ENCODE results near the gene SLC2A2. TPM values are rescaled to one million over a fixed set of nuclear protein-coding genes. Genes with fewer than 3 reads are reported as not detected.

SLC2A2 gene
- total and polyA plus RNA-seq, 2 experiments from 2014 or later: 40.8 to 123 TPM

DNA sequence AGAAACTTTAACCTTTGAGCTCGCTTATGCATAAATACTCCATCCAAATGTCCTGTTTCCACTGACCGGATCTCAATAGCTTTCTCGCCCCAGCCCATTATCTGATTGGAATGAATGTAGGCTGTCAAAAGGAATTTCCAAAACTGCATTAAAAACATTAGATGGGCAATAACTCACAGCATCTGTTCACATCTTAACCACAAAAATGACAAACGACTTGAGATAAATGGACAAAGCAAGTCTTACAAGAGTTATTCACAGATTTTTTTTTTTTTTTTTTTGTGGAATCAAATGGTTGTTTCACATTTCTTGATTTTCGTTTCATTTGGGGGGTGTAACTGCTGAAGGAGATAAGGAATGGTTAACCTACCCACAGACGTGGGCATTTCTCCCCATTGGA is 39.7 kb upstream of the SLC2A2 start:
- H2AFZ ChIP-seq: no peak overlapping the region
- H3K27me3 ChIP-seq: no peaks in the 10 kb centered on the region
- DNase-seq (ENCODE audit: low spot score): no peak
- no peak overlapping the region for H3K27ac ChIP-seq
- TF ChIP-seq EZH2 (IDR thresholded peaks at IDR 0.05; ENCODE audit: borderline replicate concordance): no peak
- TF ChIP-seq EZH2phosphoT487 (IDR thresholded peaks at IDR 0.05; ENCODE audit: low read depth, severe bottlenecking, unreplicated experiment): no peak
- TF ChIP-seq, protein P1, sequence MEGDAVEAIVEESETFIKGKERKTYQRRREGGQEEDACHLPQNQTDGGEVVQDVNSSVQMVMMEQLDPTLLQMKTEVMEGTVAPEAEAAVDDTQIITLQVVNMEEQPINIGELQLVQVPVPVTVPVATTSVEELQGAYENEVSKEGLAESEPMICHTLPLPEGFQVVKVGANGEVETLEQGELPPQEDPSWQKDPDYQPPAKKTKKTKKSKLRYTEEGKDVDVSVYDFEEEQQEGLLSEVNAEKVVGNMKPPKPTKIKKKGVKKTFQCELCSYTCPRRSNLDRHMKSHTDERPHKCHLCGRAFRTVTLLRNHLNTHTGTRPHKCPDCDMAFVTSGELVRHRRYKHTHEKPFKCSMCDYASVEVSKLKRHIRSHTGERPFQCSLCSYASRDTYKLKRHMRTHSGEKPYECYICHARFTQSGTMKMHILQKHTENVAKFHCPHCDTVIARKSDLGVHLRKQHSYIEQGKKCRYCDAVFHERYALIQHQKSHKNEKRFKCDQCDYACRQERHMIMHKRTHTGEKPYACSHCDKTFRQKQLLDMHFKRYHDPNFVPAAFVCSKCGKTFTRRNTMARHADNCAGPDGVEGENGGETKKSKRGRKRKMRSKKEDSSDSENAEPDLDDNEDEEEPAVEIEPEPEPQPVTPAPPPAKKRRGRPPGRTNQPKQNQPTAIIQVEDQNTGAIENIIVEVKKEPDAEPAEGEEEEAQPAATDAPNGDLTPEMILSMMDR (IDR thresholded peaks at IDR 0.05; ENCODE audit: poor library complexity): no peak
- H3K36me3 ChIP-seq (replicated peaks; ENCODE audit: insufficient read depth, low read depth): no peaks in the 10 kb centered on the region
- 85% methylated on average over 6 of the region's 6 CpGs for WGBS (ENCODE audit: low lambda C conversion rate, missing lambda C conversion rate)
- no peaks in the 10 kb centered on the region for H3K9me3 ChIP-seq (ENCODE audit: low read depth)
- no peaks in the 10 kb centered on the region for H3K9me2 ChIP-seq (replicated peaks; ENCODE audit: insufficient read depth)
- no peaks in the 10 kb centered on the region for H3K4me1 ChIP-seq (ENCODE audit: insufficient read depth)
- H3K79me2 ChIP-seq: no peaks in the 10 kb centered on the region
- no peak overlapping the region for H3K4me2 ChIP-seq
- H3K4me3 ChIP-seq: no peak overlapping the region
- H4K20me1 ChIP-seq (ENCODE audit: insufficient read depth, poor library complexity, severe bottlenecking): no peaks in the 10 kb centered on the region

DNA sequence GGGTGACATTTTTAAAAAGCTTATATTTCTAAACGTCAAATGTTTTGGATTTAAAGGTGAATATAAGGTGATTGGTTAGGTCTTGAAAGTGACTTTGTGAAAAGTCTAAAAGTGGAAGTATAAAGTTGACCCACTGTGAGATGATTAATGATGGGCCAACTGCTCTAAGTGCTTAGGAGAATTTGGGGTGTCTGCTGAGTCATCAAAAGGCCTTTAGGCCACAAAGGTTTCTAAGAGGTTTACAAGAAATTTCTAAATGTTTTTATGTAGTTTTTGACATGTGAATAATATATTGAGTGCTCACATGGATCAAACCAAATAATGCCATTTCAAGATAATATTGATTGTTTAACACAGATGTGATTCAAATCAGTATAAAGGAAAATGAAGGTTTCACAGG is 39.2 kb upstream of the SLC2A2 start:
- Histone ChIP-seq H4K20me1 (ENCODE audit: insufficient read depth, poor library complexity, severe bottlenecking) (no peaks in the 10 kb centered on the region), H3K4me1 (ENCODE audit: insufficient read depth) (no peaks in the 10 kb centered on the region), H3K36me3 (replicated peaks; ENCODE audit: insufficient read depth, low read depth) (no peaks in the 10 kb centered on the region), H2AFZ (no peak overlapping the region), H3K9me2 (replicated peaks; ENCODE audit: insufficient read depth) (no peaks in the 10 kb centered on the region), H3K27ac (no peak overlapping the region), H3K79me2 (no peaks in the 10 kb centered on the region), H3K4me2 (no peak overlapping the region), H3K27me3 (no peaks in the 10 kb centered on the region), H3K9me3 (ENCODE audit: low read depth) (no peaks in the 10 kb centered on the region), H3K4me3 (no peak overlapping the region)
- 90% methylated on average over 1 of the region's 1 CpG for WGBS (ENCODE audit: low lambda C conversion rate, missing lambda C conversion rate)
- TF ChIP-seq, protein P1 (IDR thresholded peaks at IDR 0.05; ENCODE audit: poor library complexity): no peak
- no peak for TF ChIP-seq EZH2phosphoT487 (IDR thresholded peaks at IDR 0.05; ENCODE audit: low read depth, severe bottlenecking, unreplicated experiment)
- no peak for TF ChIP-seq EZH2 (IDR thresholded peaks at IDR 0.05; ENCODE audit: borderline replicate concordance)
- no peak for DNase-seq (ENCODE audit: low spot score)

DNA sequence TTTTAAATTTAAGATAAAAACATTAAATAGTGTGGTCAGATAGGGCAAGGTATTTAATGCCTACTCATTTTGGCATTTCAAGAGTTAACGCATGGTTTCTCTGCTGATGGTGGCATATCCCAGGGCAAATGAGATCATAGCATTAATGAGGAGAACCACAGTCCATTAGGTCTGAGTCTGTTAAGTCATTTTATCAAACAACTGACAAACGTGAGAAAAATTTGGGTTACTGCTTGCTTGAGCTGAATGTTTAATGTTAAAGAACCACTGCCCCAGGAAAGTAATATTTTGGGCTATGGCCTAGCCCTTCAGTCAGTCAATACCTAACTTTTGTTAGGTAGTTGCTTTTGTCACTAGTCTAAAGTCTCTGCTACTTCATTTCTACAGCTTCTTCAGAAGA is 37.9 kb upstream of the SLC2A2 start:
- no peak overlapping the region for H3K4me3 ChIP-seq
- no peak for DNase-seq (ENCODE audit: low spot score)
- TF ChIP-seq EZH2phosphoT487 (IDR thresholded peaks at IDR 0.05; ENCODE audit: low read depth, severe bottlenecking, unreplicated experiment): no peak
- TF ChIP-seq, protein P1 (IDR thresholded peaks at IDR 0.05; ENCODE audit: poor library complexity): no peak
- no peak for TF ChIP-seq EZH2 (IDR thresholded peaks at IDR 0.05; ENCODE audit: borderline replicate concordance)
- H3K79me2 ChIP-seq: no peaks in the 10 kb centered on the region
- H3K9me3 ChIP-seq (ENCODE audit: low read depth): no peaks in the 10 kb centered on the region
- H3K9me2 ChIP-seq (replicated peaks; ENCODE audit: insufficient read depth): no peaks in the 10 kb centered on the region
- no peaks in the 10 kb centered on the region for H3K27me3 ChIP-seq
- H3K27ac ChIP-seq: no peak overlapping the region
- no peaks in the 10 kb centered on the region for H3K4me1 ChIP-seq (ENCODE audit: insufficient read depth)
- no peak overlapping the region for H3K4me2 ChIP-seq
- H4K20me1 ChIP-seq (ENCODE audit: insufficient read depth, poor library complexity, severe bottlenecking): no peaks in the 10 kb centered on the region
- 82% methylated on average over 2 of the region's 2 CpGs for WGBS (ENCODE audit: low lambda C conversion rate, missing lambda C conversion rate)
- H3K36me3 ChIP-seq (replicated peaks; ENCODE audit: insufficient read depth, low read depth): no peaks in the 10 kb centered on the region
- no peak overlapping the region for H2AFZ ChIP-seq

DNA sequence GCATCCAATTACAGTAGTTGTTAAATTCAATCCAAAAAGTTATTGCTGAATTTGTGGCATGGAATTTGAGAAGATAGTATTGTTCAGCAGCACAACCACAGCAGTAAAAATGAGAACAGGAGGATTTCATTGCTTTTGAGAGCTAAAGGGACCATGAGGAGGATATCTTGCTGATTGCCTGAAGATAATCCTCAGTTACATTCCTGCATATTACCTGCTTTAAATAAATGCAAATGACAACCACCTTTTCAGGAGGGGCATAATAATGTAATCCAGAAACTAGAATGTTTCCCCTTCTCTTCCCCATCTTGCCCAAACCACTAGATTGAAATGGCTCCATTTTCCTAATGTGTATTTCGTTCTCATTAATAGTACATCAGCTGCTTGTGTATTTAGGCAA is 35.2 kb upstream of the SLC2A2 start:
- Histone ChIP-seq H3K4me3 (no peak overlapping the region), H3K27ac (no peak overlapping the region), H3K4me1 (ENCODE audit: insufficient read depth) (no peaks in the 10 kb centered on the region), H3K4me2 (no peak overlapping the region), H3K9me3 (ENCODE audit: low read depth) (no peaks in the 10 kb centered on the region), H3K27me3 (no peaks in the 10 kb centered on the region), H3K36me3 (replicated peaks; ENCODE audit: insufficient read depth, low read depth) (no peaks in the 10 kb centered on the region), H3K79me2 (no peaks in the 10 kb centered on the region), H3K9me2 (replicated peaks; ENCODE audit: insufficient read depth) (no peaks in the 10 kb centered on the region), H4K20me1 (ENCODE audit: insufficient read depth, poor library complexity, severe bottlenecking) (no peaks in the 10 kb centered on the region), H2AFZ (no peak overlapping the region)
- TF ChIP-seq EZH2phosphoT487 (IDR thresholded peaks at IDR 0.05; ENCODE audit: low read depth, severe bottlenecking, unreplicated experiment): no peak
- TF ChIP-seq, protein P1 (IDR thresholded peaks at IDR 0.05; ENCODE audit: poor library complexity): no peak
- no peak for TF ChIP-seq EZH2 (IDR thresholded peaks at IDR 0.05; ENCODE audit: borderline replicate concordance)
- no peak for DNase-seq (ENCODE audit: low spot score)
- 100% methylated on average over 1 of the region's 1 CpG for WGBS (ENCODE audit: low lambda C conversion rate, missing lambda C conversion rate)
